ENCODE results near the gene TMEM131.
"Not testable (repeated sequence)": the region's sequence is repeated elsewhere in the genome, so short reads cannot be mapped to it uniquely, and the experiment has no call there.

The TMEM131 gene

DNA sequence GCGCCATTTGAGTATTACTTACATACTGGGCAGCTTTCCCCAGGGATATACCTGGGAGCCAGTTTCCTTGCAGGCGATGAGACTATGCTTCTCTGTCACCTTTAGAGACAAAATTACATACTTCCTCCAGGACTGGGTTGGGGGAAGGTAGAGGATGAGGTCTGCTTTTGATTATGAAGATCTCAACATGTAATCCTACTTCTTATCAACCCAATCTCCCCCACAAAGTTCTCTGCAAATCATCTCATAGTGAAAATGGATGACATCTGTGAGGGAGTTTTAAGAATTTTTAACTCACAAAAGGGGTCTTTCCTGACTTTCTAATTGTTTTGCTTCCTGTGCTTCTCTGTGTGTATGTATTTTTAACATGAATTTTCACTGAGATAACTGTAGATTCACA is 81.9 kb downstream of the TMEM131 start:
- no peak for DNase-seq (ENCODE audit: low read depth)

DNA sequence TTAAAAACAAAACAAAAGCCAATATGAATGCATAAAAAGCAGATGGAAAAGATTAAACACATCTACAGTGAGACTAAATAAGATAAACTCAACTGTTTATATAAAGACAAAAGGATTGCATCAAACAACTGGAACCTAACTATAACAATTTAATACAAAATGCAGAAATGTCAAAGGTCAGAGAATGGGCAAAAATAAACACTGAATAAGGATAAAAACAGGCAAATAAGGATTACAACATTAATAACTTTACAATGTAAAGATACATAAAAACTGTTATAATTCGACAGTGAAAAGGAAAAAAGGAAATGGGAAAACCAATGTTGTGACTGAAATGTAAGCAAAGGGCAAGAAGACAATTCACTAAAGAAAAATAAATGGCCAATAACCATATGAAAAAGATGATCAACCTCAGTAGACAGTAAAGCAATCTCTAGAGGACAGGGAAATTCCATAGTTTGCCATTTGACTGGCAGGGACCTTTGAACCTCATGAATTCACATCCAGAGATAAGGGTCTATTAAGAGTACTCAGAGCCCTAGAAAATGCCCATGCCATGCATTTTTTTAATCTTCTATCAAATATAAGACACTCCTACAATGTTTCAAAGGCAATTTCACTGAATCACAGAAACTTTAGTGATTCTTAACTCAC is 83.7 kb downstream of the TMEM131 start:
- no peak for DNase-seq (ENCODE audit: low read depth)

DNA sequence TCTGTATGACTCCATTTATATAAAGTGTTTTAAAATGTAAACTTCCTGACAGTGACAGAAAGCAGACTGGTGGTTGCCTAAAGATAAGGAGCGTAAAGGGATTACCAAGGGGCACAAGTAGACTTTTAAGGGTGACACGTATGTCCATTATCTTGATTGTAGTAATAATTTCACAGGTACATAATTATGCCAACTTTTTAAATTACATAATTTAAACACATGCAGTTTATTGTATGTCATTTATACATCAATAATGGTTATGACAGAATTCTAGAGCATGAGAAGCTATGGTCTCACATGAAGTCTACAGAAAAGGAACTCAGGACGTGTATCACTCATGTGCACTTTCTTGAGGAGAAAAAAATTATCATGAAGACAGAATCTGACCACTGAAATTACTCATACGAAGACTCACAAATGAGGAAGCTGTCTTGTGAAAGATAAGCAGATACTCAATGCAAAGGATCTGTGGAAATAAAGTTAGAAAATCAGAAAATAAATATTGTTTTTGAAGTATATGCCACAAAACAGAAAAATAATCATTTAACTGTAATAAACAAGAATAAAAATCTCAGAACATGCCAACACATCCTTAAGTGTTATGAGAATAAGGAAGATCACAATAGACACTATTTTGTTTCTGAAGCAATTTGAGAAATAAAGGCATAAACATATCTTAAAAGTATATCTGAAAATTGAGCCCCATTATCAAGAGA is 84.4 kb downstream of the TMEM131 start:
- DNase-seq (ENCODE audit: low read depth): no peak

GRCh38 chr2:97910403-97911205 is 85.1 kb downstream of the TMEM131 start:
- no peak for DNase-seq (ENCODE audit: low read depth)

- DNase-seq (ENCODE audit: low read depth): no peak
Observed at GRCh38 chr2:97908208-97908676, 87.5 kb downstream of the TMEM131 start.

DNA sequence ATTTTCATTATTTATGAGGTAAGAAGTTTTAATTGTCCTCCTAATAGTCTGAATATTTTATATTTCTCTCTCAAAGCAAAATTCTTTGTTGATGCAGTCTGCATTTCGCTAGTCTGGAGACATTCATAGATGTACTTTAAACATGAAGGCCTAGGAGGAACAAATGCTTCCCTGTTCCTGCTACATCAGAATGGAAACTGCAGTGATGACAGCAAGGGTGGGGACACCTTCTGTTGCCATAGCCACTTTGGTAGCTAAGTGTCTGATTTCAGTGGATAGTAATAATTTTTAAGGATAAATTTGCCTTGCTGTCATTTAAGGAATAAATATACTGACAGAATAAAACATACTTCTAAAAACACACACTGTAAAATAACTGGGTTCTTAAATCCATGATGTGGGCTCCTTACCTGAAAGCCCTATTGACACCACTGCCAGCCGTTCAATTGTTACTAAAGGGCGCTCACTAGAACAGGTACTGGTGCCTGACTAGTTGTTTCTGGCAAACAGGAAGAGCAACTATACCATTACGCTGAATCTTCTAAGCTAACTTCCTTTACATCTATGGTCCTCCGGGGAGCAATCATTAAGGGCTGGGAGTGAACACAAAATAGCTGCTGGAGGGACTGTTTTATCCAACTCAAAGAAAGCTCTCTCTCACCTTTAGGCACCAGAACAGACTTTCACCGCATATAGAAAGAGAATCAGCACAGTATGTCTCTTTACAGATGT is 88.2 kb downstream of the TMEM131 start:
- no peak for DNase-seq (ENCODE audit: low read depth)

GRCh38 chr2:97906307-97906706 is 89.4 kb downstream of the TMEM131 start:
- no peak for DNase-seq (ENCODE audit: low read depth)

DNA sequence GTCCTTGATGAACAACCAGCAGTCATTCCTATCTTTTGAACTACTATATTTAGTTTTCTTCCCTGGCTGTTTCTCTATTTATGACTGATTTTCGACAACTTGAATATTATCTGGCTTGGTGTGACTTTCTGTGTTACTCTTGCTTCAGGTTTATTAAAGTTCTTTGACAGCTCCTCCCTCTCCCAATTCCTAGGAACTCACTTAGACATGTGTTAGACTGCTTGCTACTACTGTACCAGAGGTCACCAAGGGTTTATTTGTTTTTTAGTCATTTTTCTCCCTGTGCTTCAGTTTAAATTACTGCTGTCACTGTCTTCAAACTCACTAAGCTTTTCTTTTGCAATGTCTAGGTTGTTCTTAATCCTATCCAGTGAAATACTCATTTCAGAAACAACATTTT is 90.5 kb downstream of the TMEM131 start:
- DNase-seq (ENCODE audit: low read depth): no peak

DNA sequence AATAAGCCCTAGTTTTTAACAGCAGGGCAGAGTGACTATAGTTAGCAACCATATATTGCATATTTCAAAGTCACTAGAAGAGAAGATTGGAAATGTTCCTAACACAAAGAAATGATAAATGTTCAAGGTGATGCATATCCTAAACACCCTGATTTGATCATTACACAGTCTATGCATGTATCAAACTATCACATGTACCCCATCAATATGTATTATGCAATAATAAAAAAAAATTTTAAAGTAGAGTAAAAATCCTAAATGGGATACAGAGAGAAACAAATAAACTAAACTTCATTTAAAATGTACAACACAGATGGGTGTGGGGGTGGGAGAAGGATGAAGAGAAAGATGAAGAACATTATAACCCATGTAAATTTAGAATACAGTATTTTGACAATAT is 93.9 kb downstream of the TMEM131 start:
- no peak for DNase-seq (ENCODE audit: low read depth)

GRCh38 chr2:97900806-97901205 is 94.9 kb downstream of the TMEM131 start:
- DNase-seq (ENCODE audit: low read depth): no peak

DNA sequence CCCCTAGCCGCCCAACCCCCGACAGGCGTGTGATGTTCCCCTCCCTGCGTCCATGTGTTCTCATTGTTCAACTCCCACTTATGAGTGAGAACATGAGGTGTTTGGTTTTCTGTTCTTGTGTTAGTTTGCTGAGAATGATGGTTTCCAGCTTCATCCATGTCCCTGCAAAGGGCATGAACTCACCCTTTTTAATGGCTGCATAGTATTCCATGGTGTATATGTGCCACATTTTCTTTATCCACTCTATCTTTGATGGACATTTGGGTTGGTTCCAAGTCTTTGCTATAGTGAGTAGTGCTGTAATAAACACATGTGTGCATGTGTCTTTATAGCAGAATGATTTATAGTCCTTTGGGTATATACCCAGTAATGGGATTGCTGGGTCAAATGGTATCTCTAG is 102.7 kb downstream of the TMEM131 start:
- not testable (repeated sequence) for DNase-seq (ENCODE audit: low read depth)

GRCh38 chr2:97891611-97892010 is 104.1 kb downstream of the TMEM131 start:
- DNase-seq (ENCODE audit: low read depth): no peak

- no peak for DNase-seq (ENCODE audit: low read depth)
Observed at GRCh38 chr2:97889156-97889555, 106.6 kb downstream of the TMEM131 start.

GRCh38 chr2:97885841-97886240 is 109.9 kb downstream of the TMEM131 start:
- DNase-seq (ENCODE audit: low read depth): no peak

- DNase-seq (ENCODE audit: low read depth): no peak
Observed at GRCh38 chr2:97880334-97880733, 115.4 kb downstream of the TMEM131 start.

DNA sequence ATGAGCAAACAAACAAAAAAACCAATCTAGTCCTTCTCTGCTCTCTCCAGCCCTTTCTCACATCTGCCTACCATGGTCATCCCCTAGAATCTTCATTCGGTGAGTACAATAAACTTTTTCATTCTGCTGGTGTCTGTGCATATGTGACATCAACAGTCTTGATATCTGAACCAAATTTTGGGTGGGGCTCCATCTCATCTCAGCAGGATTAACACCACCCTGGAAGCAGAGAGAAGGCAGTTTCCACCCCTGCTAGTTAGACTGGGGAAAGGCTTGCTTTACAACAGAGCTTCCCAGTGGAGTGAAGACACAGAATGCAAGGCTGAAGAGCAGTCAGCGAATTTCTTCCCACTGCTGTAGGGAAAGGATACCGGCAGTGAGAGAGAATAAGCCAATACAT is 116.9 kb downstream of the TMEM131 start:
- no peak for DNase-seq (ENCODE audit: low read depth)

DNA sequence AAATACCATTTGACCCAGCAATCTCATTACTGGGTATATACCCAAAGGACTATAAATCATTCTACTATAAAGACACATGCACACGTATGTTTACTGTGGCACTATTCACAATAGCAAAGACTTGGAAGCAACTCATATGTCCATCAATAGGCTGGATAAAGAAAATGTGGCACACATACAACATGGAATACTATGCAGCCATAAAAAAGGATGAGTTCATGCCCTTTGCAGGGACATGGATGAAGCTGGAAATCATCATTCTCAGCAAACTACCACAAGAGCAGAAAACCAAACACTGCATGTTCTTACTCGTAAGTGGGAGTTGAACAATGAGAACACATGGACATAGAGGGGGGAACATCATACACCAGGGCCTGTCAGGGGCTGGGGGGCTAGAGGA is 117.4 kb downstream of the TMEM131 start:
- not testable (repeated sequence) for DNase-seq (ENCODE audit: low read depth)

- DNase-seq (ENCODE audit: low read depth): no peak
Observed at GRCh38 chr2:97871096-97871780, 124.5 kb downstream of the TMEM131 start.

DNA sequence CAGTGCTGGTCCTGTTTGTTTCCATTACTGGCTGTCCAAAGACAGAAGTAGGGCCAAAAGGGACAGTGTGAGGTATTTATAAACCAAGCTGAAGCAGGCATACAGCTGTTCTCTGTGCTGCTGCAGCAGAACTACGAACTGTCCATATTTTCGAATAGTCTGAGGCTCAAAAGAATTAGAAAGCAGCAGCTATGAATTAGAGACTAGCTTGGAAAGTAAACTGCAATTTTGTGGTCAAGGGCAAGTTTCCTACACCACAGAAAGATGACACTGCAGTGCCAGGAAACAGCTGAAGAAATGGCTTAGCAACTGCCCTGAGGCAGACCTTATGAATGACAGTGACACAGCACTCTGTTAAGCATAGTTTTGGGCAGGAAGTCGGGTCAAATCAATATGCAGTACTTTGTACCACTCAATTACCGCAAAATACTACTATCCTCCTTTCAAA is 125.3 kb downstream of the TMEM131 start:
- peak; percentile 4 for DNase-seq (ENCODE audit: low read depth)

- no peak for DNase-seq (ENCODE audit: low read depth)
Observed at GRCh38 chr2:97869722-97870346, 125.9 kb downstream of the TMEM131 start.
